Ishikawa (cell line): ENCODE measurements around the gene CLCA1.

ENCODE experiments used
- FOXM1 ChIP-seq: IDR thresholded peaks from 2 replicates; pipeline ENCODE4 v1.6.1; 2012; ENCODE audit warnings: low read depth, borderline replicate concordance
- NFIC ChIP-seq: IDR thresholded peaks from 2 replicates; pipeline ENCODE4 v1.6.1; 2012
- RAD21 ChIP-seq: IDR thresholded peaks from 2 replicates; pipeline ENCODE4 v1.6.1; 2012; ENCODE audit warnings: low read depth
- YY1 ChIP-seq: IDR thresholded peaks from 2 replicates; pipeline ENCODE4 v1.6.1; 2012; ENCODE audit warnings: low read depth
- TF ChIP-seq, protein P1 (sequence below): IDR thresholded peaks from 2 replicates; pipeline ENCODE4 v1.6.1; 2012
- TF ChIP-seq, protein P2 (sequence below): IDR thresholded peaks from 2 replicates; pipeline ENCODE4 v1.6.1; 2012; ENCODE audit warnings: low read depth, mild to moderate bottlenecking

DNA sequence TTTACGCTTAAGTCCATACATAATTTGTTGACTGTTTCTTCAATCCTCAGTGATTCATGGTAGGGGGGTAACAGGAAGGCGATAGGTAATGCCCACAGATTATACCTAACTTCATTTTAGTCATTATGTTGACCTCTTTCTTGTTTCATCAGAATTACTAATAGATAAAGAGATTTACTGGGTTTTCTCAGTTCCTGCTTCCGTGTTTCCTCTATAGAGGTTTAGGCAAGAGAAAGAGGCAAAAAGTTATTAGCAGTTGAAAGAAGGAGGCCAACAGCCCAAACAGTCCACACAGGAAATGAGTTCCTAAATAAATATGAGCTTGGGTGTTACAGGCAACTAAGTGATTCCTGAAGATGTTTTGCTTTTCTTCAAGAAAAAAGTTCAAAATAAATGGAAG, 17.9 kb upstream of the CLCA1 start:
- TF ChIP-seq YY1 (no peak), NFIC (no peak), FOXM1 (no peak), RAD21 (no peak)
- TF ChIP-seq, protein P1, sequence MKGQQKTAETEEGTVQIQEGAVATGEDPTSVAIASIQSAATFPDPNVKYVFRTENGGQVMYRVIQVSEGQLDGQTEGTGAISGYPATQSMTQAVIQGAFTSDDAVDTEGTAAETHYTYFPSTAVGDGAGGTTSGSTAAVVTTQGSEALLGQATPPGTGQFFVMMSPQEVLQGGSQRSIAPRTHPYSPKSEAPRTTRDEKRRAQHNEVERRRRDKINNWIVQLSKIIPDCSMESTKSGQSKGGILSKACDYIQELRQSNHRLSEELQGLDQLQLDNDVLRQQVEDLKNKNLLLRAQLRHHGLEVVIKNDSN = no peak
- TF ChIP-seq, protein P2, sequence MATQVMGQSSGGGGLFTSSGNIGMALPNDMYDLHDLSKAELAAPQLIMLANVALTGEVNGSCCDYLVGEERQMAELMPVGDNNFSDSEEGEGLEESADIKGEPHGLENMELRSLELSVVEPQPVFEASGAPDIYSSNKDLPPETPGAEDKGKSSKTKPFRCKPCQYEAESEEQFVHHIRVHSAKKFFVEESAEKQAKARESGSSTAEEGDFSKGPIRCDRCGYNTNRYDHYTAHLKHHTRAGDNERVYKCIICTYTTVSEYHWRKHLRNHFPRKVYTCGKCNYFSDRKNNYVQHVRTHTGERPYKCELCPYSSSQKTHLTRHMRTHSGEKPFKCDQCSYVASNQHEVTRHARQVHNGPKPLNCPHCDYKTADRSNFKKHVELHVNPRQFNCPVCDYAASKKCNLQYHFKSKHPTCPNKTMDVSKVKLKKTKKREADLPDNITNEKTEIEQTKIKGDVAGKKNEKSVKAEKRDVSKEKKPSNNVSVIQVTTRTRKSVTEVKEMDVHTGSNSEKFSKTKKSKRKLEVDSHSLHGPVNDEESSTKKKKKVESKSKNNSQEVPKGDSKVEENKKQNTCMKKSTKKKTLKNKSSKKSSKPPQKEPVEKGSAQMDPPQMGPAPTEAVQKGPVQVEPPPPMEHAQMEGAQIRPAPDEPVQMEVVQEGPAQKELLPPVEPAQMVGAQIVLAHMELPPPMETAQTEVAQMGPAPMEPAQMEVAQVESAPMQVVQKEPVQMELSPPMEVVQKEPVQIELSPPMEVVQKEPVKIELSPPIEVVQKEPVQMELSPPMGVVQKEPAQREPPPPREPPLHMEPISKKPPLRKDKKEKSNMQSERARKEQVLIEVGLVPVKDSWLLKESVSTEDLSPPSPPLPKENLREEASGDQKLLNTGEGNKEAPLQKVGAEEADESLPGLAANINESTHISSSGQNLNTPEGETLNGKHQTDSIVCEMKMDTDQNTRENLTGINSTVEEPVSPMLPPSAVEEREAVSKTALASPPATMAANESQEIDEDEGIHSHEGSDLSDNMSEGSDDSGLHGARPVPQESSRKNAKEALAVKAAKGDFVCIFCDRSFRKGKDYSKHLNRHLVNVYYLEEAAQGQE = no peak
